RWPE2 (cell line): ENCODE data around the gene BCKDK.

Source experiments
- ATAC-seq: fragments of 200-7000 bp; cut with Tn5 transposase; 3 replicates; pipeline ENCODE4 v1.9.1; 2021; ENCODE audit warnings: low read depth
- DNase-seq: peaks from one replicate; pipeline ENCODE4 v3.0.0-alpha.2; 2020; ENCODE audit warnings: low spot score
- H3K27ac ChIP-seq: fragments of 450-650 bp; 2 replicates; pipeline ENCODE4 v1.5.1; 2017; ENCODE audit warnings: mild to moderate bottlenecking; ENCODE audit not compliant: poor library complexity, severe bottlenecking
- H3K27me3 ChIP-seq: fragments of 250-450 bp; sonication (Bioruptor Pico); 2 replicates; pipeline ENCODE4 v1.5.1; 2021; ENCODE audit warnings: mild to moderate bottlenecking, moderate library complexity; ENCODE audit not compliant: insufficient read depth, poor library complexity, severe bottlenecking
- H3K36me3 ChIP-seq: fragments of 250-450 bp; sonication (Bioruptor Pico); 2 replicates; pipeline ENCODE4 v1.5.1; 2020; ENCODE audit warnings: low read depth, mild to moderate bottlenecking, moderate library complexity
- H3K4me1 ChIP-seq: fragments of 250-450 bp; sonication (Bioruptor Pico); 2 replicates; pipeline ENCODE4 v1.5.1; 2021; ENCODE audit warnings: mild to moderate bottlenecking, moderate library complexity; ENCODE audit not compliant: insufficient read depth, poor library complexity, severe bottlenecking
- H3K4me3 ChIP-seq: fragments of 250-450 bp; sonication (Bioruptor Pico); 2 replicates; pipeline ENCODE4 v1.5.1; 2021; ENCODE audit warnings: mild to moderate bottlenecking, moderate library complexity; ENCODE audit not compliant: severe bottlenecking
- H3K9me3 ChIP-seq: fragments of 250-450 bp; sonication (Bioruptor Pico); 2 replicates; pipeline ENCODE4 v1.5.1; 2021; ENCODE audit warnings: mild to moderate bottlenecking, moderate library complexity; ENCODE audit not compliant: severe bottlenecking
- CTCF ChIP-seq: fragments of 450-650 bp; IDR thresholded peaks from one replicate; pipeline ENCODE4 v1.5.1; 2017; ENCODE audit warnings: mild to moderate bottlenecking, moderate library complexity; ENCODE audit not compliant: poor library complexity, severe bottlenecking

Gene BCKDK

DNA sequence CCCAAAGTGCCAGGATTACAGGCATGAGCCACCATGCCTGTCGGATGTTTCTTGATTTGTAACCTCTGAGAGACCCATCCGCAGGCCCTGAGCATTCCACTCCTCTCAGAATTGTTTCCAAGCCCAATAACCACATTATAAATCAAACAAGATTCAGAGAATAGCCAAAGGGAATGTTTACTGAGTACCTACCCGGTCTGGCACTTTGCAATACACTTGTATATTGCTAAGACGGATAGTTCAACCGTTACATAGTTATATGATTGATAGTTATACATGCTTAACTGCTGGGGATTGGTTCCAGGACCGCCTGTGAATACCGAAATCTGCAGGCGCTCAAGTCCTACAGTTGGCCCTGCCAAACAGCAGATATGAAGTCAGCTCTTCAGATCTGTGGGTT is 6.3 kb downstream of the BCKDK start:
- Histone ChIP-seq H3K4me1 (peaks cover 9% of the 10 kb centered on the region), H3K27ac (peak overlapping the region; percentile 36), H3K4me3 (no peak overlapping the region), H3K36me3 (peaks cover 42% of the 10 kb centered on the region), H3K27me3 (no peaks in the 10 kb centered on the region), H3K9me3 (no peaks in the 10 kb centered on the region)
- no peak for TF ChIP-seq CTCF
- ATAC-seq (no peak), DNase-seq (no peak)

GRCh38 chr16:31117384-31118222 is 9.4 kb downstream of the BCKDK start, which contains the start of gene KAT8:
TSS of gene KAT8 (plus strand) at chr16:31117664. CDS start at chr16:31117682, 18 bp downstream.
- Histone ChIP-seq H3K4me1 (peaks cover 9% of the 10 kb centered on the region), H3K4me3 (peak within 1 kb of the TSS; percentile 86), H3K9me3 (no peaks in the 10 kb centered on the region), H3K27ac (peak within 1 kb of the TSS; percentile 94), H3K36me3 (peaks cover 42% of the 10 kb centered on the region), H3K27me3 (no peaks in the 10 kb centered on the region)
- ATAC-seq (peak; percentile 89), DNase-seq (peak; percentile 99)
- no peak for TF ChIP-seq CTCF

GRCh38 chr16:31118223-31119155 is 10.3 kb downstream of the BCKDK start:
- peak; percentile 65 for DNase-seq
- no peak for TF ChIP-seq CTCF
- peak; percentile 64 for ATAC-seq

GRCh38 chr16:31120129-31120528 is 11.9 kb downstream of the BCKDK start:
- DNase-seq, result peak; percentile 45
- peak overlapping the region; percentile 94 for H3K27ac ChIP-seq
- H3K4me3 ChIP-seq, result no peak overlapping the region
- no peaks in the 10 kb centered on the region for H3K27me3 ChIP-seq
- peaks cover 9% of the 10 kb centered on the region for H3K4me1 ChIP-seq
- TF ChIP-seq CTCF, result no peak
- H3K36me3 ChIP-seq, result peaks cover 54% of the 10 kb centered on the region
- H3K9me3 ChIP-seq, result no peaks in the 10 kb centered on the region
- no peak for ATAC-seq

More at GRCh38 chr16:31118223-31119155, 10.3 kb downstream of the BCKDK start:
- no peaks in the 10 kb centered on the region for H3K27me3 ChIP-seq
- H3K27ac ChIP-seq, result peak overlapping the region; percentile 94
- peaks cover 48% of the 10 kb centered on the region for H3K36me3 ChIP-seq
- no peaks in the 10 kb centered on the region for H3K9me3 ChIP-seq
- peak overlapping the region; percentile 86 for H3K4me3 ChIP-seq
- peaks cover 9% of the 10 kb centered on the region for H3K4me1 ChIP-seq
